CD4-positive, alpha-beta T cell treated with Interleukin-15 for 1 hour (primary cell): ENCODE measurements around the gene TMCC2.

Experiments used
- DNase-seq: peaks from one replicate; pipeline ENCODE4 v3.0.0-alpha.2; 2020

Gene TMCC2

GRCh38 chr1:205243350-205244191 lies 15.8 kb downstream of the TMCC2 start:
- no peak for DNase-seq

- no peak for DNase-seq
Observed at GRCh38 chr1:205244384-205244783, 16.6 kb downstream of the TMCC2 start.

GRCh38 chr1:205245096-205245495 lies 17.4 kb downstream of the TMCC2 start:
- no peak for DNase-seq

GRCh38 chr1:205246351-205247119 lies 18.8 kb downstream of the TMCC2 start:
- DNase-seq = peak; percentile 4

GRCh38 chr1:205247130-205247921 lies 19.6 kb downstream of the TMCC2 start:
- DNase-seq = no peak

GRCh38 chr1:205248793-205249601 lies 21.3 kb downstream of the TMCC2 start:
- DNase-seq = no peak

- DNase-seq = no peak
Observed at GRCh38 chr1:205249651-205250050, 21.9 kb downstream of the TMCC2 start.

- no peak for DNase-seq
Observed at GRCh38 chr1:205250699-205251098, 23.0 kb downstream of the TMCC2 start.

- no peak for DNase-seq
Observed at GRCh38 chr1:205251576-205251975, 23.8 kb downstream of the TMCC2 start.

- DNase-seq = peak; percentile 82
Observed at GRCh38 chr1:205255941-205256780, 28.4 kb downstream of the TMCC2 start.

- no peak for DNase-seq
Observed at GRCh38 chr1:205256951-205257625, 29.3 kb downstream of the TMCC2 start.

GRCh38 chr1:205257735-205258134 lies 30.0 kb downstream of the TMCC2 start:
- no peak for DNase-seq

- DNase-seq = no peak
Observed at GRCh38 chr1:205258261-205258691, 30.5 kb downstream of the TMCC2 start.

GRCh38 chr1:205258719-205259118 lies 31.0 kb downstream of the TMCC2 start:
- no peak for DNase-seq

GRCh38 chr1:205259324-205259832 lies 31.6 kb downstream of the TMCC2 start:
- DNase-seq = no peak

GRCh38 chr1:205259998-205260397 lies 32.3 kb downstream of the TMCC2 start:
- no peak for DNase-seq

GRCh38 chr1:205260948-205261732 lies 33.4 kb downstream of the TMCC2 start:
- no peak for DNase-seq

GRCh38 chr1:205261946-205262691 lies 34.4 kb downstream of the TMCC2 start:
- DNase-seq = no peak

- DNase-seq = no peak
Observed at GRCh38 chr1:205262731-205263171, 35.0 kb downstream of the TMCC2 start.
